Hepatocyte (in vitro differentiated cells): Measurements from ENCODE around the gene KLHDC9.

ENCODE experiments used
- CTCF ChIP-seq: fragments of 200-600 bp; sonication (generic); IDR thresholded peaks from 2 replicates; pipeline ENCODE4 v1.5.1; 2016; ENCODE audit warnings: antibody characterized with exemption, mild to moderate bottlenecking; ENCODE audit not compliant: poor library complexity
- EZH2phosphoT487 ChIP-seq: fragments of 200-600 bp; sonication (generic); IDR thresholded peaks from one replicate; pipeline ENCODE4 v1.6.1; 2018; ENCODE audit warnings: antibody characterized with exemption, mild to moderate bottlenecking, low read depth, moderate library complexity; ENCODE audit not compliant: unreplicated experiment, severe bottlenecking

- no peak for TF ChIP-seq CTCF
- no peak for TF ChIP-seq EZH2phosphoT487
Measured at GRCh38 chr1:161048949-161049722, 49.0 kb upstream of the KLHDC9 start.
